HTR-8/SVneo (cell line): ENCODE results near the gene MOSPD2.
A peak's percentile ranks its signal among the peaks of the same experiment; 100 is the strongest.

Experiments used
- DNase-seq: peaks from one replicate; pipeline ENCODE4 v3.0.0; 2011; ENCODE audit warnings: low spot score, mixed read lengths; ENCODE audit not compliant: insufficient read length
- FAIRE-seq: peaks from 2 replicates; lab custom pipeline; 2011; peaks lifted over from hg19 to GRCh38; lab: Jason Lieb, UNC

Gene MOSPD2

GRCh38 chrX:14872851-14873675, at the start of gene MOSPD2, which contains the start of gene FANCB:
Gene MOSPD2 (plus strand): TSS chrX:14873421. CDS start chrX:14873529, 108 bp downstream.
Gene FANCB (minus strand): TSS chrX:14873069. CDS start chrX:14865510, 7,559 bp downstream.
- FAIRE-seq (no peak), DNase-seq (peak; percentile 57)

GRCh38 chrX:14825851-14826250, 47.4 kb upstream of the MOSPD2 start:
- no peak for FAIRE-seq
- DNase-seq, result no peak

GRCh38 chrX:14826319-14826718, 46.9 kb upstream of the MOSPD2 start:
- no peak for FAIRE-seq
- DNase-seq, result no peak

- no peak for FAIRE-seq
- DNase-seq, result no peak
These were observed 43.6 kb upstream of the MOSPD2 start for GRCh38 chrX:14829643-14830042.

- FAIRE-seq (no peak), DNase-seq (peak; percentile 2)
These were observed 41.1 kb upstream of the MOSPD2 start for GRCh38 chrX:14832151-14832550.

GRCh38 chrX:14832586-14832985, 40.6 kb upstream of the MOSPD2 start:
- no peak for DNase-seq
- no peak for FAIRE-seq

GRCh38 chrX:14837155-14837554, 36.1 kb upstream of the MOSPD2 start:
- no peak for FAIRE-seq
- no peak for DNase-seq

GRCh38 chrX:14843666-14844065, 29.6 kb upstream of the MOSPD2 start:
- no peak for FAIRE-seq

GRCh38 chrX:14851526-14851925, 21.7 kb upstream of the MOSPD2 start:
- FAIRE-seq (no peak), DNase-seq (no peak)

More at GRCh38 chrX:14843666-14844065, 29.6 kb upstream of the MOSPD2 start:
- DNase-seq, result no peak

- DNase-seq, result no peak
- FAIRE-seq, result no peak
These were observed 8.6 kb upstream of the MOSPD2 start for GRCh38 chrX:14864631-14865030.

GRCh38 chrX:14865201-14865600, 8.0 kb upstream of the MOSPD2 start:
- FAIRE-seq (no peak), DNase-seq (no peak)

GRCh38 chrX:14871767-14872166, 1.5 kb upstream of the MOSPD2 start:
- FAIRE-seq (no peak), DNase-seq (no peak)

GRCh38 chrX:14872355-14872754, 866 bp upstream of the MOSPD2 start:
- no peak for FAIRE-seq

GRCh38 chrX:14873676-14874049, 442 bp downstream of the MOSPD2 start:
- FAIRE-seq (no peak), DNase-seq (no peak)

More at GRCh38 chrX:14872355-14872754, 866 bp upstream of the MOSPD2 start:
- DNase-seq, result no peak

- DNase-seq (no peak), FAIRE-seq (no peak)
These were observed 2.4 kb downstream of the MOSPD2 start for GRCh38 chrX:14875624-14876023.

GRCh38 chrX:14883826-14884225, 10.6 kb downstream of the MOSPD2 start:
- DNase-seq, result no peak
- no peak for FAIRE-seq

- DNase-seq, result no peak
- FAIRE-seq, result no peak
These were observed 11.5 kb downstream of the MOSPD2 start for GRCh38 chrX:14884714-14885113.

- FAIRE-seq, result no peak
These were observed 13.0 kb downstream of the MOSPD2 start for GRCh38 chrX:14886252-14886651.

GRCh38 chrX:14896273-14896672, 23.1 kb downstream of the MOSPD2 start:
- no peak for FAIRE-seq
- no peak for DNase-seq

More at GRCh38 chrX:14886252-14886651, 13.0 kb downstream of the MOSPD2 start:
- DNase-seq, result no peak

GRCh38 chrX:14897042-14897441, 23.8 kb downstream of the MOSPD2 start:
- DNase-seq, result no peak
- no peak for FAIRE-seq

- peak; percentile 43 for DNase-seq
- FAIRE-seq, result no peak
These were observed 26.4 kb downstream of the MOSPD2 start for GRCh38 chrX:14899607-14900006.

GRCh38 chrX:14902537-14902936, 29.3 kb downstream of the MOSPD2 start:
- DNase-seq (no peak), FAIRE-seq (no peak)
